ENCODE data around the gene C4BPA.

C4BPA gene

GRCh38 chr1:207077470-207078377, 26.3 kb upstream of the C4BPA start:
- DNase-seq = peak; percentile 66

GRCh38 chr1:207078578-207079132, 25.4 kb upstream of the C4BPA start:
- DNase-seq = no peak

GRCh38 chr1:207079706-207080241, 24.3 kb upstream of the C4BPA start:
- no peak for DNase-seq

- DNase-seq = peak; percentile 17
These were observed 22.9 kb upstream of the C4BPA start for GRCh38 chr1:207081088-207081487.

GRCh38 chr1:207081806-207082205, 22.2 kb upstream of the C4BPA start:
- no peak for DNase-seq

- no peak for DNase-seq
These were observed 19.8 kb upstream of the C4BPA start for GRCh38 chr1:207084232-207084631.

- DNase-seq = peak; percentile 34
These were observed 19.3 kb upstream of the C4BPA start for GRCh38 chr1:207084701-207085180.

- no peak for DNase-seq
These were observed 18.1 kb upstream of the C4BPA start for GRCh38 chr1:207085887-207086286.

- no peak for DNase-seq
These were observed 15.9 kb upstream of the C4BPA start for GRCh38 chr1:207088161-207088560.

GRCh38 chr1:207088701-207089626, 15.1 kb upstream of the C4BPA start, which contains the start of gene C4BPB:
Gene C4BPB, plus strand, starts transcription at chr1:207088860. Its CDS starts 672 bp downstream, at chr1:207089532.
- DNase-seq = no peak

GRCh38 chr1:207089627-207090355, 14.2 kb upstream of the C4BPA start:
- DNase-seq = no peak

- DNase-seq = no peak
These were observed 12.7 kb upstream of the C4BPA start for GRCh38 chr1:207091200-207091908.

- no peak for DNase-seq
These were observed 10.1 kb upstream of the C4BPA start for GRCh38 chr1:207093944-207094343.

GRCh38 chr1:207097871-207098324, 6.1 kb upstream of the C4BPA start:
- no peak for DNase-seq

GRCh38 chr1:207101720-207102119, 2.3 kb upstream of the C4BPA start:
- no peak for DNase-seq

GRCh38 chr1:207102146-207102545, 1.9 kb upstream of the C4BPA start:
- DNase-seq = no peak

GRCh38 chr1:207102659-207103058, 1.4 kb upstream of the C4BPA start:
- DNase-seq = no peak

GRCh38 chr1:207109004-207109403, 5.0 kb downstream of the C4BPA start:
- DNase-seq = no peak

GRCh38 chr1:207112616-207113296, 8.7 kb downstream of the C4BPA start:
- no peak for DNase-seq

GRCh38 chr1:207115269-207115668, 11.2 kb downstream of the C4BPA start:
- DNase-seq = no peak

- DNase-seq = no peak
These were observed 20.4 kb downstream of the C4BPA start for GRCh38 chr1:207124389-207124788.
